ENCODE measurements around the gene CYBC1. TPM values are rescaled to one million over a fixed set of nuclear protein-coding genes. Genes with fewer than 3 reads are reported as not detected.
"Not testable (repeated sequence)": the region's sequence is repeated elsewhere in the genome, so short reads cannot be mapped to it uniquely, and the experiment has no call there.

Gene CYBC1
- total and polyA plus RNA-seq, 9 of the 15 experiments (the other 6 are each of a cell fraction or from before 2014, with no cell fraction given), result 1.3 to 71.8 (median 49.9) TPM

DNA sequence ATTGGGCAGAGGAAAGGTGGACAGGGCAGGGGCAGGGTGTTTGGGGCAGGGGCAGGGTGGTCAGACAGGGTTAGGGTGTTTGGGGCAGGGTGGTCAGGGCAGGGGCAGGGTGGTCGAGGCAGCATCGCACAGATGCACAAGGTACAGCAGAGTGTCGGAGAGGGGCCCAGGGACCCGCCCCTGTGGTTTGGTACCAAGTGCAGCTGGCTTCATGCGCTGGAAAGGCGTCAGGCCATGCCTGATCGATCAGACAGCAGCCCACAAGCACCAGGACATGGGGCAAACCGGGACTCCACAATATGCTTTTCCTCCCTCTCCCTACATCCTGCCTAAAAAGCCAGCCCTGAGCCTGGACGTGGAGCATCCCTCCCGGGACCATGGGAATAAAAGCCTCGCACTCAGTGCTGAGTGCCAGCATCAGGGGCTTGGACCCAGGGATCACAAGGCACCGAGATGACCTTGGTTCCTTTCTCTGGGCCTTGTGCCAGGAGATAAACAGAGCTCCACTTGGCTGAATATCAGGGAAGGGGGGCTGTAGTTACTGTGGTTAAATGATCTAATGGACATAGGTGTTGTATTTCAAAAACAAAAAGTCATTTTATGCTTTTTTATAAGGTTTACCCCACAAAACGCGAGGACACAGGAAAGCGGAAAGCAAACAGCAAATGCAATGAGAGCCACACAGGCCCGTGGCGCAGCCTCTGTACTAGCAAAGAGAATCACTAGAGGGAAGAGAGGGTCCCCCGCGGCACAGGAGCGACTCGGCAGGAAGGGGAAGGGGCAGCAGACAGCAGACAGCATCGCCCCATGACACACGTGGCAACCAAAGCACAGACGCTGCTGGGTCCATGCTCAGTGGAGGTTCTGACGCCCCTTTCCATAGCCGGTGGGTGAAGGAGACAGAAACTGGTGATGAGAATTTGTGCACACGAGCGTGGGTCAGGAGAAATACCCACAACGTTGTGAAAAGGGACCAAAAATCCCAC is 37.7 kb downstream of the CYBC1 start (continued):
- no peak for TF ChIP-seq E2F8 (IDR thresholded peaks at IDR 0.05; ENCODE audit: low read depth, partially characterized antibody)
- TF ChIP-seq ATF2 (CRISPR knock-in tag; IDR thresholded peaks at IDR 0.05), result no peak
- TF ChIP-seq GTF2E2 (tag; IDR thresholded peaks at IDR 0.05), result no peak

GRCh38 chr17:82412081-82412480 is 38.5 kb downstream of the CYBC1 start:
- H4K20me1 ChIP-seq (replicated peaks; ENCODE audit: control insufficient read depth, insufficient read depth, low read length); H3K4me2 ChIP-seq (ENCODE audit: insufficient read depth, low read length); H2AFZ ChIP-seq (ENCODE audit: low read depth, low read length); ATAC-seq; CTCF ChIA-PET (ENCODE audit: low intra/inter-chr PET ratio); H3K9me1 ChIP-seq (ENCODE audit: control insufficient read depth, insufficient read depth, low read length); H3K27ac ChIP-seq (ENCODE audit: extremely low read depth, low read depth, low read length); H3K9me3 ChIP-seq (replicated peaks; ENCODE audit: control insufficient read depth, insufficient read depth, low read depth, low read length); DNase-seq (ENCODE audit: extremely low read depth in 1 of 4, low spot score in 3 of 4); H3K27me3 ChIP-seq (ENCODE audit: control insufficient read depth in 2 of 2, insufficient read depth in 2 of 2, low read length in 2 of 2); FAIRE-seq; H3K9ac ChIP-seq (ENCODE audit: insufficient read depth in 1 of 2, low read depth in 2 of 2, low read length in 2 of 2); BruUV-seq (replicated peaks); H3K4me3 ChIP-seq; in situ Hi-C loops (cut with MboI): not testable (repeated sequence)
- peaks cover 19% of the 10 kb centered on the region for H3K79me2 ChIP-seq (ENCODE audit: control insufficient read depth, insufficient read depth, low read length)
- H3K36me3 ChIP-seq (ENCODE audit: control insufficient read depth, insufficient read depth, low read length), result peaks cover 17% of the 10 kb centered on the region; the same call in 2 of the 3 replicates
- POLR2A ChIA-PET, result interaction anchor here (0.6 kb wide), 1 partner anchor 56 kb away, joined by 3 read pairs; no protein-coding TSS in a partner anchor
- intact Hi-C loops (cut with micrococcal nuclease), result loop anchor here (10.0 kb wide), 1 partner anchor 143 kb away; no protein-coding TSS in a partner anchor
- WGBS (ENCODE audit: insufficient coverage, low coverage, missing lambda C conversion rate), result 91% methylated on average over 4 of the region's 16 CpGs
- H3K4me1 ChIP-seq (replicated peaks in 1 of 2; ENCODE audit: control insufficient read depth in 2 of 2, insufficient read depth in 2 of 2, low read length in 2 of 2), result peaks cover 0 to 35% of the 10 kb centered on the region in 2 experiments; a peak in 3 of 5 replicates

Data from K562 (cell line).